WTC11 (cell line): ENCODE data around the gene KRT85. TPM values are rescaled to one million over a fixed set of nuclear protein-coding genes. Genes with fewer than 3 reads are reported as not detected.

Source experiments
- ATAC-seq: fragments of 200-7000 bp; cut with Tn5 transposase; 2 replicates; pipeline ENCODE4 v1.10.0; 2021; ENCODE audit warnings: mild to moderate bottlenecking, moderate library complexity
- CTCF ChIA-PET: fragments of 300-600 bp; sonication (Branson Sonifier 250); formaldehyde crosslinking; loops from one replicate; lab custom pipeline; 2021; ENCODE audit warnings: antibody characterized with exemption; lab: Charles Lee
- POLR2A ChIA-PET: fragments of 350-600 bp; sonication (Branson Sonifier 250); formaldehyde crosslinking; loops from one replicate; lab custom pipeline; 2021; ENCODE audit warnings: antibody characterized with exemption; lab: Charles Lee
- DNase-seq: peaks from one replicate; pipeline ENCODE4 v3.0.0; 2021; ENCODE audit warnings: low spot score
- H3K27ac Mint-ChIP-seq: 2 replicates; pipeline ENCODE4 v1.8.0; 2021; ENCODE audit warnings: mixed read lengths
- H3K27me3 Mint-ChIP-seq: 2 replicates; pipeline ENCODE4 v1.8.0; 2021; ENCODE audit warnings: low read depth, mild to moderate bottlenecking, moderate library complexity, mixed read lengths
- H3K36me3 Mint-ChIP-seq: 2 replicates; pipeline ENCODE4 v1.8.0; 2021; ENCODE audit warnings: mixed read lengths
- H3K4me1 Mint-ChIP-seq: 2 replicates; pipeline ENCODE4 v1.8.0; 2022; ENCODE audit warnings: mixed read lengths
- H3K4me3 Mint-ChIP-seq: 2 replicates; pipeline ENCODE4 v1.8.0; 2021; ENCODE audit warnings: mild to moderate bottlenecking, moderate library complexity, mixed read lengths
- H3K9me3 Mint-ChIP-seq: 2 replicates; pipeline ENCODE4 v1.8.0; 2021; ENCODE audit warnings: mixed read lengths
- ELF4 ChIP-seq: sonication (generic); formaldehyde crosslinking; IDR thresholded peaks from 2 replicates; pipeline ENCODE4 v1.8.1; 2022; ENCODE audit warnings: low read depth, mild to moderate bottlenecking, moderate library complexity, missing genetic modification reagents
- GABPB1 ChIP-seq: sonication (generic); formaldehyde crosslinking; IDR thresholded peaks from 2 replicates; pipeline ENCODE4 v1.8.1; 2023; ENCODE audit warnings: mild to moderate bottlenecking, missing genetic modification reagents
- KAT7 ChIP-seq: sonication (generic); formaldehyde crosslinking; IDR thresholded peaks from 2 replicates; pipeline ENCODE4 v1.8.1; 2023; ENCODE audit warnings: missing genetic modification reagents, mild to moderate bottlenecking, borderline replicate concordance
- NFE2L1 ChIP-seq: sonication (generic); formaldehyde crosslinking; IDR thresholded peaks from 2 replicates; pipeline ENCODE4 v1.8.1; 2023; ENCODE audit warnings: missing genetic modification reagents
- NFYB ChIP-seq: sonication (generic); formaldehyde crosslinking; conservative IDR thresholded peaks from 2 replicates; pipeline ENCODE4 v1.8.0; 2022; ENCODE audit warnings: low read depth, missing genetic modification reagents
- PRDM15 ChIP-seq: sonication (generic); formaldehyde crosslinking; IDR thresholded peaks from 2 replicates; pipeline ENCODE4 v1.8.0; 2022; ENCODE audit warnings: missing genetic modification reagents
- ZNF219 ChIP-seq: sonication (generic); formaldehyde crosslinking; IDR thresholded peaks from 2 replicates; pipeline ENCODE4 v1.8.0; 2023; ENCODE audit warnings: missing genetic modification reagents, mild to moderate bottlenecking, borderline replicate concordance
- ZNF232 ChIP-seq: sonication (generic); formaldehyde crosslinking; IDR thresholded peaks from 2 replicates; pipeline ENCODE4 v1.8.0; 2022; ENCODE audit warnings: mild to moderate bottlenecking, missing genetic modification reagents
- ZNF416 ChIP-seq: fragments of 250-450 bp; sonication (Bioruptor Pico); IDR thresholded peaks from 2 replicates; pipeline ENCODE4 v1.9.0; 2021; ENCODE audit warnings: mild to moderate bottlenecking, inconsistent platforms
- ZNF532 ChIP-seq: fragments of 250-450 bp; sonication (Bioruptor Pico); IDR thresholded peaks from 2 replicates; pipeline ENCODE4 v1.9.0; 2021; ENCODE audit warnings: mild to moderate bottlenecking, borderline replicate concordance
- total RNA-seq: library from RNA; stranded (reverse); gene quantifications from 3 replicates; pipeline ENCODE4 v1.2.3, GENCODE V29; 2021
- TF ChIP-seq, protein P1 (sequence below): fragments of 250-450 bp; sonication (Bioruptor Pico); IDR thresholded peaks from 2 replicates; pipeline ENCODE4 v1.9.0; 2021; ENCODE audit warnings: mild to moderate bottlenecking
- TF ChIP-seq, protein P2 (sequence below): sonication (generic); formaldehyde crosslinking; IDR thresholded peaks from 2 replicates; pipeline ENCODE4 v1.8.1; 2023; ENCODE audit warnings: mild to moderate bottlenecking, missing genetic modification reagents, borderline replicate concordance
- TF ChIP-seq, protein P3 (sequence below): sonication (generic); formaldehyde crosslinking; IDR thresholded peaks from 2 replicates; pipeline ENCODE4 v1.8.1; 2022; ENCODE audit warnings: low read depth, mild to moderate bottlenecking, moderate library complexity, missing genetic modification reagents, borderline replicate concordance
- TF ChIP-seq, protein P4 (sequence below): sonication (generic); formaldehyde crosslinking; IDR thresholded peaks from 2 replicates; pipeline ENCODE4 v1.8.1; 2023; ENCODE audit warnings: mild to moderate bottlenecking, missing genetic modification reagents, moderate library complexity
- TF ChIP-seq, protein P5 (sequence below): sonication (generic); formaldehyde crosslinking; IDR thresholded peaks from 2 replicates; pipeline ENCODE4 v1.8.1; 2022; ENCODE audit warnings: mild to moderate bottlenecking, missing genetic modification reagents, moderate library complexity, borderline replicate concordance
- TF ChIP-seq, protein P6 (sequence below): fragments of 250-450 bp; sonication (Bioruptor Pico); IDR thresholded peaks from 2 replicates; pipeline ENCODE4 v1.9.0; 2021; ENCODE audit warnings: mild to moderate bottlenecking

The KRT85 gene
- total RNA-seq, 1 experiment from 2014 or later: not detected

GRCh38 chr12:52350021-52350620 is 17.2 kb downstream of the KRT85 start:
- DNase-seq: no peak
- no peak for ATAC-seq
- Mint-ChIP-seq H3K4me3 (no peak overlapping the region), H3K4me1 (0 out of 2 replicates have a peak, but pooled peaks cover 3% of the 10 kb centered on the region), H3K36me3 (no peaks in the 10 kb centered on the region), H3K27me3 (no peaks in the 10 kb centered on the region), H3K27ac (no peak overlapping the region), H3K9me3 (no peaks in the 10 kb centered on the region)
- ChIA-PET CTCF (interaction anchor here (0.6 to 1.8 kb wide), 3 partner anchors 12 to 194 kb away, joined by 3 to 7 read pairs (median 7); no protein-coding TSS in a partner anchor), POLR2A (no interaction called here)
- TF ChIP-seq, protein P1, sequence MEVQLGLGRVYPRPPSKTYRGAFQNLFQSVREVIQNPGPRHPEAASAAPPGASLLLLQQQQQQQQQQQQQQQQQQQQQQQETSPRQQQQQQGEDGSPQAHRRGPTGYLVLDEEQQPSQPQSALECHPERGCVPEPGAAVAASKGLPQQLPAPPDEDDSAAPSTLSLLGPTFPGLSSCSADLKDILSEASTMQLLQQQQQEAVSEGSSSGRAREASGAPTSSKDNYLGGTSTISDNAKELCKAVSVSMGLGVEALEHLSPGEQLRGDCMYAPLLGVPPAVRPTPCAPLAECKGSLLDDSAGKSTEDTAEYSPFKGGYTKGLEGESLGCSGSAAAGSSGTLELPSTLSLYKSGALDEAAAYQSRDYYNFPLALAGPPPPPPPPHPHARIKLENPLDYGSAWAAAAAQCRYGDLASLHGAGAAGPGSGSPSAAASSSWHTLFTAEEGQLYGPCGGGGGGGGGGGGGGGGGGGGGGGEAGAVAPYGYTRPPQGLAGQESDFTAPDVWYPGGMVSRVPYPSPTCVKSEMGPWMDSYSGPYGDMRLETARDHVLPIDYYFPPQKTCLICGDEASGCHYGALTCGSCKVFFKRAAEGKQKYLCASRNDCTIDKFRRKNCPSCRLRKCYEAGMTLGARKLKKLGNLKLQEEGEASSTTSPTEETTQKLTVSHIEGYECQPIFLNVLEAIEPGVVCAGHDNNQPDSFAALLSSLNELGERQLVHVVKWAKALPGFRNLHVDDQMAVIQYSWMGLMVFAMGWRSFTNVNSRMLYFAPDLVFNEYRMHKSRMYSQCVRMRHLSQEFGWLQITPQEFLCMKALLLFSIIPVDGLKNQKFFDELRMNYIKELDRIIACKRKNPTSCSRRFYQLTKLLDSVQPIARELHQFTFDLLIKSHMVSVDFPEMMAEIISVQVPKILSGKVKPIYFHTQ (CRISPR knock-in tag): no peak
- TF ChIP-seq, protein P2, sequence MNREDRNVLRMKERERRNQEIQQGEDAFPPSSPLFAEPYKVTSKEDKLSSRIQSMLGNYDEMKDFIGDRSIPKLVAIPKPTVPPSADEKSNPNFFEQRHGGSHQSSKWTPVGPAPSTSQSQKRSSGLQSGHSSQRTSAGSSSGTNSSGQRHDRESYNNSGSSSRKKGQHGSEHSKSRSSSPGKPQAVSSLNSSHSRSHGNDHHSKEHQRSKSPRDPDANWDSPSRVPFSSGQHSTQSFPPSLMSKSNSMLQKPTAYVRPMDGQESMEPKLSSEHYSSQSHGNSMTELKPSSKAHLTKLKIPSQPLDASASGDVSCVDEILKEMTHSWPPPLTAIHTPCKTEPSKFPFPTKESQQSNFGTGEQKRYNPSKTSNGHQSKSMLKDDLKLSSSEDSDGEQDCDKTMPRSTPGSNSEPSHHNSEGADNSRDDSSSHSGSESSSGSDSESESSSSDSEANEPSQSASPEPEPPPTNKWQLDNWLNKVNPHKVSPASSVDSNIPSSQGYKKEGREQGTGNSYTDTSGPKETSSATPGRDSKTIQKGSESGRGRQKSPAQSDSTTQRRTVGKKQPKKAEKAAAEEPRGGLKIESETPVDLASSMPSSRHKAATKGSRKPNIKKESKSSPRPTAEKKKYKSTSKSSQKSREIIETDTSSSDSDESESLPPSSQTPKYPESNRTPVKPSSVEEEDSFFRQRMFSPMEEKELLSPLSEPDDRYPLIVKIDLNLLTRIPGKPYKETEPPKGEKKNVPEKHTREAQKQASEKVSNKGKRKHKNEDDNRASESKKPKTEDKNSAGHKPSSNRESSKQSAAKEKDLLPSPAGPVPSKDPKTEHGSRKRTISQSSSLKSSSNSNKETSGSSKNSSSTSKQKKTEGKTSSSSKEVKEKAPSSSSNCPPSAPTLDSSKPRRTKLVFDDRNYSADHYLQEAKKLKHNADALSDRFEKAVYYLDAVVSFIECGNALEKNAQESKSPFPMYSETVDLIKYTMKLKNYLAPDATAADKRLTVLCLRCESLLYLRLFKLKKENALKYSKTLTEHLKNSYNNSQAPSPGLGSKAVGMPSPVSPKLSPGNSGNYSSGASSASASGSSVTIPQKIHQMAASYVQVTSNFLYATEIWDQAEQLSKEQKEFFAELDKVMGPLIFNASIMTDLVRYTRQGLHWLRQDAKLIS (CRISPR knock-in tag): no peak
- TF ChIP-seq, protein P3, sequence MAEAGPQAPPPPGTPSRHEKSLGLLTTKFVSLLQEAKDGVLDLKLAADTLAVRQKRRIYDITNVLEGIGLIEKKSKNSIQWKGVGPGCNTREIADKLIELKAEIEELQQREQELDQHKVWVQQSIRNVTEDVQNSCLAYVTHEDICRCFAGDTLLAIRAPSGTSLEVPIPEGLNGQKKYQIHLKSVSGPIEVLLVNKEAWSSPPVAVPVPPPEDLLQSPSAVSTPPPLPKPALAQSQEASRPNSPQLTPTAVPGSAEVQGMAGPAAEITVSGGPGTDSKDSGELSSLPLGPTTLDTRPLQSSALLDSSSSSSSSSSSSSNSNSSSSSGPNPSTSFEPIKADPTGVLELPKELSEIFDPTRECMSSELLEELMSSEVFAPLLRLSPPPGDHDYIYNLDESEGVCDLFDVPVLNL (CRISPR knock-in tag): no peak
- TF ChIP-seq ZNF532 (CRISPR knock-in tag) (no peak), ELF4 (CRISPR knock-in tag) (no peak), ZNF219 (CRISPR knock-in tag) (no peak), NFE2L1 (CRISPR knock-in tag) (no peak), KAT7 (CRISPR knock-in tag) (no peak), PRDM15 (no peak), ZNF232 (no peak), GABPB1 (no peak), ZNF416 (CRISPR knock-in tag) (no peak), NFYB (CRISPR knock-in tag) (no peak)
- TF ChIP-seq, protein P4, sequence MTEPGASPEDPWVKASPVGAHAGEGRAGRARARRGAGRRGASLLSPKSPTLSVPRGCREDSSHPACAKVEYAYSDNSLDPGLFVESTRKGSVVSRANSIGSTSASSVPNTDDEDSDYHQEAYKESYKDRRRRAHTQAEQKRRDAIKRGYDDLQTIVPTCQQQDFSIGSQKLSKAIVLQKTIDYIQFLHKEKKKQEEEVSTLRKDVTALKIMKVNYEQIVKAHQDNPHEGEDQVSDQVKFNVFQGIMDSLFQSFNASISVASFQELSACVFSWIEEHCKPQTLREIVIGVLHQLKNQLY: no peak
- TF ChIP-seq, protein P5, sequence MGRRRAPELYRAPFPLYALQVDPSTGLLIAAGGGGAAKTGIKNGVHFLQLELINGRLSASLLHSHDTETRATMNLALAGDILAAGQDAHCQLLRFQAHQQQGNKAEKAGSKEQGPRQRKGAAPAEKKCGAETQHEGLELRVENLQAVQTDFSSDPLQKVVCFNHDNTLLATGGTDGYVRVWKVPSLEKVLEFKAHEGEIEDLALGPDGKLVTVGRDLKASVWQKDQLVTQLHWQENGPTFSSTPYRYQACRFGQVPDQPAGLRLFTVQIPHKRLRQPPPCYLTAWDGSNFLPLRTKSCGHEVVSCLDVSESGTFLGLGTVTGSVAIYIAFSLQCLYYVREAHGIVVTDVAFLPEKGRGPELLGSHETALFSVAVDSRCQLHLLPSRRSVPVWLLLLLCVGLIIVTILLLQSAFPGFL (CRISPR knock-in tag): no peak
- TF ChIP-seq, protein P6, sequence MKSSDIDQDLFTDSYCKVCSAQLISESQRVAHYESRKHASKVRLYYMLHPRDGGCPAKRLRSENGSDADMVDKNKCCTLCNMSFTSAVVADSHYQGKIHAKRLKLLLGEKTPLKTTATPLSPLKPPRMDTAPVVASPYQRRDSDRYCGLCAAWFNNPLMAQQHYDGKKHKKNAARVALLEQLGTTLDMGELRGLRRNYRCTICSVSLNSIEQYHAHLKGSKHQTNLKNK (CRISPR knock-in tag): no peak
